Bronchial epithelial cell (primary cell): ENCODE data around the gene PPOX. TPM values are rescaled to one million over a fixed set of nuclear protein-coding genes. Genes with fewer than 3 reads are reported as not detected.

Experiments used
- DNase-seq: peaks from one replicate; pipeline ENCODE4 v3.0.0-alpha.2; 2010; ENCODE audit warnings: low read depth
- FAIRE-seq: peaks from 2 replicates; lab custom pipeline; 2011; peaks lifted over from hg19 to GRCh38; lab: Jason Lieb, UNC
- H3K27me3 ChIP-seq: 2 replicates; pipeline ENCODE4 v1.5.1; 2011; ENCODE audit warnings: low read length; ENCODE audit not compliant: control insufficient read depth, insufficient read depth
- H3K36me3 ChIP-seq: 2 replicates; pipeline ENCODE4 v1.5.1; 2011; ENCODE audit warnings: low read length; ENCODE audit not compliant: control insufficient read depth, insufficient read depth
- H3K4me3 ChIP-seq: 2 replicates; pipeline ENCODE4 v1.5.1; 2011; ENCODE audit warnings: mild to moderate bottlenecking, low read depth, low read length, control low read depth
- total RNA-seq: library from RNA; depleted of rRNA; stranded (reverse); fragments of >200 nt; gene quantifications from 2 replicates; pipeline ENCODE4 v1.2.1, GENCODE V29; 2014
- TF ChIP-seq, protein P1 (sequence below): IDR thresholded peaks from 2 replicates; pipeline ENCODE4 v1.5.1; 2011; ENCODE audit warnings: mild to moderate bottlenecking, moderate library complexity, low read length, control low read depth, inconsistent platforms; ENCODE audit not compliant: insufficient read depth, severe bottlenecking

Gene PPOX
- total RNA-seq, 1 donor from 2014 or later = 10.0 TPM

DNA sequence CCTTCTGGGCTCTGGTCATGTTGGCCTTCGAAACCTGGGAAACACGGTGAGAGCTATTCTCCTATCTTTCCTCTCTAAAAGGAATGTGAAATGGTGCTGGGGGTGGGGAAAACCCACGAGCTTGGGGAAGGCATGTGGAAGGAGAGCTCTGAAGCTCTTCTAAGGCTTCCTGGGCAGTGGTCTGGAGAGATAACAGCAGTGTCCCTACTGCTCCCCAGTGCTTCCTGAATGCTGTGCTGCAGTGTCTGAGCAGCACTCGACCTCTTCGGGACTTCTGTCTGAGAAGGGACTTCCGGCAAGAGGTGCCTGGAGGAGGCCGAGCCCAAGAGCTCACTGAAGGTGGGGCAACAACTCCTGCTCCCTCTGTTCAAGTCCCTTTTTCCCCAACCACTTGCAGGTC lies 4.2 kb upstream of the PPOX start:
- no peak for FAIRE-seq

DNA sequence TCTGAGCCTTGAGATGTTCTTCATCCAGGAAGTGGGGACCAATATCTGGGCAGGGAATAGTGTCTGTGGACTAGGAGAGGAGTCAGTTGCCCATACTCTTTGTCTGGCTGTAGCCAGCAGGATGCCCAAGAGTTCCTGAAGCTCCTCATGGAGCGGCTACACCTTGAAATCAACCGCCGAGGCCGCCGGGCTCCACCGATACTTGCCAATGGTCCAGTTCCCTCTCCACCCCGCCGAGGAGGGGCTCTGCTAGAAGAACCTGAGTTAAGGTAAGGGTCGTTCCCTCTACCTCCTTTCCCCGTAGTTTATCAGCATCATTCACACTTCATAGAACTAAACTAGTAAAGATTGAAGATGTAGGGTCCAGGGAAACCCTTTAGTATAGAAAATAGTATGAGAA lies 3.4 kb upstream of the PPOX start:
- TF ChIP-seq, protein P1, sequence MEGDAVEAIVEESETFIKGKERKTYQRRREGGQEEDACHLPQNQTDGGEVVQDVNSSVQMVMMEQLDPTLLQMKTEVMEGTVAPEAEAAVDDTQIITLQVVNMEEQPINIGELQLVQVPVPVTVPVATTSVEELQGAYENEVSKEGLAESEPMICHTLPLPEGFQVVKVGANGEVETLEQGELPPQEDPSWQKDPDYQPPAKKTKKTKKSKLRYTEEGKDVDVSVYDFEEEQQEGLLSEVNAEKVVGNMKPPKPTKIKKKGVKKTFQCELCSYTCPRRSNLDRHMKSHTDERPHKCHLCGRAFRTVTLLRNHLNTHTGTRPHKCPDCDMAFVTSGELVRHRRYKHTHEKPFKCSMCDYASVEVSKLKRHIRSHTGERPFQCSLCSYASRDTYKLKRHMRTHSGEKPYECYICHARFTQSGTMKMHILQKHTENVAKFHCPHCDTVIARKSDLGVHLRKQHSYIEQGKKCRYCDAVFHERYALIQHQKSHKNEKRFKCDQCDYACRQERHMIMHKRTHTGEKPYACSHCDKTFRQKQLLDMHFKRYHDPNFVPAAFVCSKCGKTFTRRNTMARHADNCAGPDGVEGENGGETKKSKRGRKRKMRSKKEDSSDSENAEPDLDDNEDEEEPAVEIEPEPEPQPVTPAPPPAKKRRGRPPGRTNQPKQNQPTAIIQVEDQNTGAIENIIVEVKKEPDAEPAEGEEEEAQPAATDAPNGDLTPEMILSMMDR = no peak
- no peak overlapping the region for H3K4me3 ChIP-seq
- no peak for DNase-seq
- H3K36me3 ChIP-seq = peaks cover 18% of the 10 kb centered on the region
- no peaks in the 10 kb centered on the region for H3K27me3 ChIP-seq
- FAIRE-seq = no peak

More for the DNA sequence above, 4.2 kb upstream of the PPOX start:
- Histone ChIP-seq H3K4me3 (no peak overlapping the region), H3K36me3 (peaks cover 18% of the 10 kb centered on the region), H3K27me3 (no peaks in the 10 kb centered on the region)
- TF ChIP-seq, protein P1 = no peak
- DNase-seq = no peak

GRCh38 chr1:161163793-161164192 lies 2.4 kb upstream of the PPOX start:
- H3K27me3 ChIP-seq = no peaks in the 10 kb centered on the region
- DNase-seq = no peak
- FAIRE-seq = no peak

GRCh38 chr1:161164901-161165610 lies 1.2 kb upstream of the PPOX start:
- DNase-seq = no peak

More at GRCh38 chr1:161163793-161164192, 2.4 kb upstream of the PPOX start:
- TF ChIP-seq, protein P1 = no peak
- Histone ChIP-seq H3K4me3 (no peak overlapping the region), H3K36me3 (peaks cover 15% of the 10 kb centered on the region)

GRCh38 chr1:161166669-161167548 lies 683 bp downstream of the PPOX start:
- peaks cover 15% of the 10 kb centered on the region for H3K36me3 ChIP-seq
- peak overlapping the region; percentile 60 for H3K4me3 ChIP-seq
- no peak for DNase-seq
- TF ChIP-seq, protein P1 = no peak
- no peaks in the 10 kb centered on the region for H3K27me3 ChIP-seq
- no peak for FAIRE-seq

More at GRCh38 chr1:161164901-161165610, 1.2 kb upstream of the PPOX start:
- no peaks in the 10 kb centered on the region for H3K27me3 ChIP-seq
- peaks cover 15% of the 10 kb centered on the region for H3K36me3 ChIP-seq
- no peak for FAIRE-seq
- H3K4me3 ChIP-seq = peak overlapping the region; percentile 60
- TF ChIP-seq, protein P1 = no peak
